NOMO-1 treated with dmso at 0.1 percent for 144 hours (cell line): Measurements from ENCODE around the gene PSMD1.

Experiments used
- DNase-seq: peaks from one replicate; lab custom pipeline; 2025; ENCODE audit not compliant: unreplicated experiment; lab: John Stamatoyannopoulos, UW

PSMD1 gene

DNA sequence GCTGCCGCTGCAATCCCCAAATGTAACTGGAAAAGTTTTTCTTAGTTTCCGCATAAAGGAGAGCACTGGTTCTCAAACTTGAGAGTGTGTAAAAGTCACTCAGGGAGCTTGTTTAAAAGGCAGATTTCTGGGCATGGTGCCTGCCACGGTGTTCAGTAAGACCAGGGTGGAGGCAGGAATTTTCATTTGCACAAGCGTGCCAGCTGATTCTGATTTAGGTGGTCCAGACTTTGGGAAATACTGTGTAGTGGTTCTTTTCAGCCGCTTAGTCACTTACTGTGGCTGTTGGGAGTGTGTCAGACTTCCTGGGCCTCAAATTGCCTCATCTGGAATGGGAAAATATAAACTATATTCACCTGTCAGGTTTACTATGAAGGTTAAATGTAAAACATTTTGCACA is 142.6 kb downstream of the PSMD1 start:
- DNase-seq, result no peak

DNA sequence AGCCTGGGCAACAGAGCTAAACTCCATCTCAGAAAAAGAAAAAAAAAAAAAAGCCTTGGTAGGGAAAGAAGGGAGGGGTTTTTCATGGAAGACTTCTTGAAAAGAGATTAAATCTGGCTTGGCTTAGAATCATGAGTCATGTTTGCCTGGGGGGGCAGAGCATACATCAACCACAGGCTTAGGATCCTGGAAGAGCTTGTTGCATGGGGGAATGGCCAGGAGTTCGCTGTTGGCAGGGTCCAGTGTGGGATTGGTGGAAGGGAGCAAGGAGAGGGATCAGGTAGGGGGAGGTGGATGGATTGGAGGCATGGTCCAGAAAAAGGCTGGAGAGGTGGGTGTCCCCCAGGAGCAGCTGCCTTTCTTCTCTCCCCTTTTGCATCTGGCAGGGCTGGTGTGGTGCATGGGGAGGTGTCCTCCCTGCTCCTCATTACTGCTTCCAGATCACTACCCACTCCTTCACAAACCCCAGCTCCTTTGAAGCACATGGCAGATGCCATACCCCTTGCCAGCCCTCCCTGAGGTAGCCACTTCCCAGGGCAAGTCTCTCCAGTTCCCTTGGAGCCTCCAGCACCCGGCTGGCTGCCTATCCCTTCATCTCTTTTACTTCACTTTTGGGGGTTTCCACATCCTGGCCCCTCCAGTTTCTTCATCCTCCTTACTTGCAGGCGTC is 144.3 kb downstream of the PSMD1 start:
- DNase-seq, result no peak

DNA sequence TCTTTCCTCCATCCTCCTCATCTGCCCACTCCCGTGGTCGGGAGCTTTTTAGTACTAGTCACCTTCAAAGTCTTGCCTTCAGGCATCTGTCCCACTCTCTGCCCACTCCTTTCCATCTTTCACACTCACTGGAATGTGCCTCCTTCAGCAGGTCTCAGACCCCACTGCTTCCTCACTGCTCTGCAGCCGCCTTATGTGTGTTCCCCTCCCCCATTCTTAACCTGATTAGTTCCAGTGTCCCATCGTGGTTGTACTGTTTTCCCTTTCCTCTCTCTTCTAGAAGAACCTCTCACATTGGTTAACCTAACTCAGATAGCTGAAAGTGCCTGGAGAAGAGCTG is 144.8 kb downstream of the PSMD1 start:
- no peak for DNase-seq

DNA sequence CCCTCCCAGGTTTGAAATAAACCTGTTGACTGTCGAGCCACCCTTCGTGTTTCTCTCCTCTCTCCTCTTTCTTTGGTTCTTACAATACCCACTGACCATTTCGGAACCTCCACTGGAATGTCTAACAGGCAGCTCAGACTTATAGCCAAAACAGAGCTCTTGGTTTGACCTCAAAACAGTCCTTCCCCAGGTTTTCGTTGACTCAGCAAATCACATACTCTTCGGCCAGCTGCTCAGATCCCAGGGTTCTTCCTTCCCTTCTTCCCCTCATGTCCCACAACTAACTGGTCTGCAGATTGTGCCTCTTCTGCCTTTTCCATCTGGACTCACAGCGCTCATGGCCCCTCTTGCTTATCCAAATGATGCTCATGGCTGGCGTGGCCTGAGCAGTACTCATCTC is 146.4 kb downstream of the PSMD1 start:
- DNase-seq, result no peak

DNA sequence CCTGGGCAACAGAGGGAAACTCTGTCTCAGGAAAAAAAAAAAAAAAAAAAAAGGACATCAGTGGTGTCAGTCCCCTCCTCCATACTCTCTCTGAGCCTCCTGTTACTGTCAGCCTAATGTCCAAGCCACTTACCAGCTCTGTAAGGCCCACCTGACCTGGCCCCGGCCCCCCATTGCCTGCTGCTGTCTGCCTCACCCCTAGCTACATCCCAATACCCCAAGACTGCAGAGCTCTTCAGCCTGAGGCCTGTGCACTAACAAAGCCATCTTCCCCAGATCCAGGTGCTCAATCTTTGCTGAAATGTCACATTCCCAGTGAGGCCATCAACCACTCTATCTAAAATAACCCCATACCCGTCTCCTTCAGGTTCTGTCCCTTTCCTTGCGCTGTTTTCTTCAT is 147.5 kb downstream of the PSMD1 start:
- no peak for DNase-seq

DNA sequence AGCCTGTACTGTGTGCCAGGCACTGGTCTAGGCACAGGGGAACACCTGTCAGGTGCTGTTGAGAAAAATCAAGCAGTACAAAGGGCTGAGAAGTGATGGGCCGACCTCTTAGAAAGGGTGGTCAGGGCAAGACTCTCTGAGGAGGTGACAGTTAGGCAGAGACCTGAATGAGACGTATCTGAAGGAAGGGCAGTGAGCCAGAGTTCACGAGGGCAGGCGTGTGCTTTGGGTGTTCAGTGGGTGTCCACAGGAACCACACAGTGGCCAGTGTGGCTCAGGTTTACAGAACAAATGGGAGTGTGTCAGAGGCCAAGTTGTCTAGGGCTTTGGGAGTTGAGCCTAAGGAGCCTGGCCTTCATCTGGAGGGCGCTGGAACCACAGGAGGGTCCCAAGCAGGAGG is 147.9 kb downstream of the PSMD1 start:
- no peak for DNase-seq

DNA sequence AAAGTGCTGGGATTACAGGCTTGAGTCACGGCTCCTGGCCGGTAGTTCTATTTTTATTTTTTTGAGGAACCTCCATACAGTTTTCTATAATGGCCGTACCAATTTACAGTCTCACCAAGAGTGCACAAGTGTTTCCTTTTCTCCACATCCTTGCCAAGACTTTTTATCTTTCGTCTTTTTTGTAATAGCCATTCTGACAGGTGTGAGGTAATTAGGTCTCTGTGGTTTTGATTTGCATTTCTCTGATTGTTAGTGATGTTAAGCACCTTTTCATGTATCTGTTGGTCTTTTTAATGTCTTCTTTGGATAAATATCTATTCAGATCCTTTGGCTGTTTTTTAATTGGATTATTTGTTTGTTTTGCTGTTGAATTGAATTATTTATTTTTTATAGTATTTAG is 151.1 kb downstream of the PSMD1 start:
- DNase-seq, result no peak

DNA sequence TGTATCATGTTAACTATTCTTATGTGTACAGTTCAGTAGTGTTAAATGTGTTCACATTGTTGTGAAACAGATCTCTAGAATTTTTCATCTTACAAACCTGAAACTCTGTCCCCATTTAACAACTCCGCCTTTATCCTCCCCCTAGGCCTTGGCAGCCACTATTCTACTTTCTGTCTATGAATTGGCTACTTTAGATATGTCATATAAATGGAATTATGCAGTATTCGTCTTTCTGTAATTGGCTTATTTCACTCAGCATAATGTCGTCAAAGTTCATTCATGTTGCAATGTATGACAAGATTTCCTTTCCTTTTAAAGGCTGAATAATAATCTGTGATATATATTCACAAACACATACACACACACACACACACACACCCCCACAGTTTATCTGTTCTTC is 154.1 kb downstream of the PSMD1 start:
- no peak for DNase-seq

DNA sequence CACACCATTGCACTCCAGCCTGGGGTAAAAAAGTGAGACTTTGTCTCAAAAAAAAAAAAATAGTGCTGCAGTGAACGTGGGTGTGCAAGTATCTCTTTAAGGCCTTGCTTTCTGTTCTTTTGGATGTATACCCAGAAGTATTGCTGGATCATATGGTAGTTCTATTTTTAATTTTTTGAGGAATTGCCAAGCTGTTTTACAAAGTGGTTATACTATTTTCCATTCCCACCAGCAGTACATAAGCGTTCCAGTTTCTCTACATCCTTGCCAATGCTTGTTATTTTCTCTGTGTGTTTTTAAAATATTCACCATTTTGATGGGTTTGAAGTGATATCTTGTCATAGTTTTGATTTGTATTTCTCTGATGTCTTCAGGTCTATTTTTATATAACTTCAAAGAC is 154.8 kb downstream of the PSMD1 start:
- no peak for DNase-seq

DNA sequence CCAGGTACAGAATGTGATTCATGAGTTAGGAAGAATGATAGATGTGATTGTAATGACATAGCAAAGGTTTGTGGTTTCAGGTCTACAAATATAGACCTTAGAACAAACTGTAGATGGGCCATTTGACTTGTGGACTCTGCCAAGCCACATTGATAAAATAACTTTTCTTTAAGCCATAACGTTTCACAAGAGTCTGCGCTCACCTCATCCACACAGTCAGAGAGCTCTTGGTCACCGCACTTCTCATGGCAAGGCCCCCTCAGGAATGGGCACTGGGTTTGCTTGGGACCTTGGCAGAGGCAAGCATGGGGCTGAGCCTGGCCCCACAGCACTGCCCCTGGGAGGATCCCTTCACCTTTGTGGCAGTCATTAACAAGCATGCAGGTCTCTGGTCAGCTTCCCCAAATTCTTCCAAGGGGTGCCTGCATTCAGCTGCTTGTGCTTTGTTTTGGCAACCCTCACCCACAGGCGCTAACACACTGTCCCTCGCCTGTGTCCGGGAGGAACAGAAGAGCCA is 155.7 kb downstream of the PSMD1 start:
- DNase-seq, result no peak

DNA sequence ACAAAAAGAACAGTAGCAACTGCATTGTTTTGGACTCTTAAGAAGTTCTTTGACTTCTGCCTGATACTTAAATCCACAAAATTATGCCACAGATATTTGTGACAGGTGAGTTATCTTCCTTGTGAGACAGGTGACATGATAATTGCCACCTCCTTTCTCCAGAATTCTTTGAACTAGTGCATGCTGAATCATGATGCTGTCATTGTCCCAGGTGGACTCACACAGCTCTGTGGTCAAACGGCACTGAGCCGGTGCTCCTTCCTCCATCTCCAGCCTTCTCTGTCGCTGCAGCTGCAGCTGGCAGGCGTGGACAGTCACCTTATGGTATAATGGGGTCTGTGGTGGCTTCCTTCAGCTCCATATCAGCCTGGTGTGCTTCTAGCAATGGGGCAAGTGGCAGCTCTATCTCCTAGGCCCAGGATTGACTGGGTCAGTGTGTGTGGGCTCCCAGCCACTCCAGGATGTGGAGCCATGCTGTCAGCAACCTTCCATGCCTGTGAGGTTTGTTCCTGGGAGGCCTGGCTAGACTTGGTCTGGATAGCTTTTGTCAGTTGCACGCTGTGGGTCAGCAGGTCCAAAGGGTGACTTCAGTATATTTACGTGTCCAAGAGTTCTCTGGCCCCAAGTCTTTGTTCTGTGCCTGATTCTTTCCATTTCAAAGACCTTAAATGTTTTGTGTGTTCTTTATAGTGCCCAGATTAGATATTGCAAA is 157.4 kb downstream of the PSMD1 start:
- DNase-seq, result no peak

DNA sequence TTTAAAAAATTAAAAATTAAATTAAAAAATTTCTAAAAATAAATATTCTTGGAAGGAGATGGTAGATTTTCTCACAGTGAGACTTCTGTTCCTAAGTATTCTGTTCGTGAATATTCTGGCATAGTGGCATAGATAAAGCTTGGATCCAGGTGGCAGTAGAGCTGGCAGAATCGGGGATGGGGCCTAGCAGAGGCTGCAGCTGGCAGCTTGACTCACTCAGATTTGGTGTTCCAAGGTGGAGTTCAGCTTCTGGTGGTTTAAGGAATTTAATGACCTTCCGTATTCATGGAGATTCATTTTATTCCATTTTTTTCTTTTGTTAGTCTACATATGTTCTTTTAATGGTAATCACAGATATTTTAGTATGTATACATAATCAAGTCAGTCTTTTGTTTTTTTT is 161.7 kb downstream of the PSMD1 start:
- DNase-seq, result no peak

DNA sequence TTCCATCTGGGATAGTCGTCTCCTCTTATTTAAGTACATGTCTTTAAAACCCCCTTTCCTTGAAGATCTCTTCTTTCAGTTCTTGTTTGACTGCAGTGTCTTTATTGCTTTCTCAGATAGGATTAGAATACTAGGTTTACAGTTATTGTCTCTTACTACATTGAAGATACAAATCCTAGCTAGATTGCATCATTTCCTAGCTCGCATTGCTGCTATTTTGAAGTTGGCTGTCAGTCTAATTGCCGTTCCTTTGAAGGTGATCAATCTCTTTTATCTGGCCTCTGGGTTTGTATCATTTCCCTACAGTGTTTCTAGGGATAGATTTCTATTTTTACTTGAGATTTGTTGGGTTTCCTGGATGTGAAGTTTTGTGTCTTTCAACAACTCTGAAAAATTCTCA is 162.6 kb downstream of the PSMD1 start:
- no peak for DNase-seq

DNA sequence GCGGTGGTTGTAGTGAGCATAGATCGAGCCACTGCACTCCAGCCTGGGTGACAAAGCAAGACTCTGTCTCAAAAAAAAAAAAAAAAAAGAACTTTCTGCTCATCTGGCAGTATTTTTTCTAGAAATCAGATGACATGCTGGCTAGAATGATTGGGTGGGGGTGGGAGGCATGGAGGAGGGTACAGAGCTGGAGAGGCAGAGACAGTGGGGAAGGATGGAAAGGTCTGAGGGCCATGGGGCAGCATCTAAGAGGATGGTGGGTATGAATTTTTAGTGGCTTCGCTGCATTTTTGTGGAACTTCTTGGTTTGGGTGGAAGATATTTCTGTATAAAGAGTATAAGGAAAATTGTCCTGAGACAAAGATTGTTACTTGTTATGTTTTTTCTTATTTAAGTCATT is 165.1 kb downstream of the PSMD1 start:
- DNase-seq, result no peak
